ENCODE data around the gene DNAJB14.

The DNAJB14 gene

DNA sequence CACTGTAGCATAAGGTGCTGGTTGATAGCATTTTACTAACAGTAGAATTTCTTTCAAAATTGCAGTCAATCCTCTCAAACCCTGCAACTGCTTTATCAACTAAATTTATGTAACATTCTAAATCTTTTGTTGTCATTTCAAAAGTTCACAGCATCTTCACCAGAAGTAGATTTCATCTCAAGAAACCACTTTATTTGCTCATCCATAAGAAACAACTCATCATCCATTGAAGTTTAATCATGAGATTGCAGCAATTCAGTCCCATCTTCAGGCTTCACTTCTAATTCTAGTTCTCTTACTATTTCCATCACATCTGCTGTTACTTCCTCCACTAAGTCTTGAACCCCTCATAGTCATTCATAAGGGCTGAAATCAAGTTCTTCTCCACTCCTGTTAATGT is 73.8 kb downstream of the DNAJB14 start:
- DNase-seq (ENCODE audit: extremely low read depth in 1 of 2, low read depth in 1 of 2): no peak

DNA sequence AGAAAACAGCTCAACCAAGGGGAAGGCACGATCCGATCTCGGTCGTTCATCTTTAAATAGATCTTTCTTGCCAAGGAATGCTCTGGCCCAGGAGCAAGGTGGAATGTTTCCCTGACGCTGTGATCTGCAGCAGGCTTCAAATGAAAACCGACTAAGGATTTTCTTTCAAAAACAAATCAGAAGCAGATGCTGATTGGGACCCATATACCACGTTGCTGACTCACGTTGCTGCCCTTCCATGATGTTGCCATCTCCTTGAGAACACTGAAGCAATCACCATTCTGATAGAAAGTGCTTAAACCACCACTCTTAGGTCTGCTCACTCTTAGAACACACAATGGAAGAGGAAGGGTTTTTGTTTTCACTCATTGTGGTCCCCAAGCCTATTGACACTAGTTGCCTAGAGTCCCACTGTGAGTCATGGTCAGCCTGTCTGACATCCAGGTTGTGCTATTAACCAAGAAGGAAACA is 78.3 kb downstream of the DNAJB14 start:
- no peak for DNase-seq (ENCODE audit: extremely low read depth in 1 of 2, low read depth in 1 of 2)

DNA sequence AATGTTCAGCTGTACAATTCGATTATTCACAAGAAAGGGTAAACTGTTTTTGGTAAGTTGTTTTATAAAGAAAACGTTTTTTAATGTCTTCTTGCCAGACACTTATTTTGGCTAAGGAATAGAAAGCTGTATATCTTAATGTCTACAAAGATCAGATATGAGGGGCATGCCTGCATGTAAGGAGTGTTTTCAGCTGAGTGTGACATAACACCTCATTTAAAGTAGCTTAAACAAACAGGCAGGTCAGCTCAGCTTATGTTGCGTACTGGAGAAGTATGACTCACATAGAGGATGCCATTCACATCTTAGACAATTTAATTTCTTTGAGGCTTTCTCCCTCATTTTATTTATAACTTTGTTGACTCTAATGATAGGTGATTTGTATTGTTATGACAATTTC is 82.6 kb downstream of the DNAJB14 start:
- no peak for DNase-seq (ENCODE audit: extremely low read depth in 1 of 2, low read depth in 1 of 2)

DNA sequence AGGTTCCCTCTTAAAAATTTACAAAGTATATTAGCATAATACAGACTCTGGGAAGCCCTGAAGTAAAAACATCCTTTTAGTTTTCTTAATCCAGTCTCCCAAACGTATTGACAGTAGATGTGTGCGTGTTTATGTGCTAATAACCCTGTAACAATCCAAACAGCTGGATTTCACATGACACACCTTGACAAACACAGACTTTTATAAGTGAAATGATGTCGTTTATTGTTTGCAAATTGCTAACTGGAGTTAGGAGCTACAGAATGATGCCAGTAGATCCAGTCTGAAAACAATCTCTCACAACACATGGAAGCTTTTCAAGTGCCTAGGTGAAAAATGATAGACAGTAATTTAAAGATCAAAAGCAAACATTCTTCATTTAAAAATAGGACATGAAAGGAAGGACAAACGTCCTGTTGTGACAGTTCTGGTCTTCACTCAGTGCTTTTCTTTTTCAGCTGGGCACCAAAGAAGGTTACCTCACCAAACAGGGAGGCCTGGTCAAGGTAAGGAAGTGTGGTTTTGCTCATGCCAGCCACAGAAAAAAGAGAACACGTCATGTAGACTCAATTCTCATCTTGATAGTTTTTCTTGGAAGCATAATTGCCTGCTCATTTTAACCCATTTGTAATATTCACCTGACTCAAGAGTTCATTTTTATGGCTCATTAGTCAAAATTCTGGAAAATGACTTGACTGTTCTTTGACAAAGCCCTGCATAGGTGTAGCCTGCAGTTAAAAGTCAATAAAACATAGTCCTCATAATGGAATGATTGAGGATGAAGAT is 85.1 kb downstream of the DNAJB14 start:
- no peak for DNase-seq (ENCODE audit: extremely low read depth in 1 of 2, low read depth in 1 of 2)

GRCh38 chr4:99860521-99860920 is 85.9 kb downstream of the DNAJB14 start:
- no peak for DNase-seq (ENCODE audit: extremely low read depth in 1 of 2, low read depth in 1 of 2)

DNA sequence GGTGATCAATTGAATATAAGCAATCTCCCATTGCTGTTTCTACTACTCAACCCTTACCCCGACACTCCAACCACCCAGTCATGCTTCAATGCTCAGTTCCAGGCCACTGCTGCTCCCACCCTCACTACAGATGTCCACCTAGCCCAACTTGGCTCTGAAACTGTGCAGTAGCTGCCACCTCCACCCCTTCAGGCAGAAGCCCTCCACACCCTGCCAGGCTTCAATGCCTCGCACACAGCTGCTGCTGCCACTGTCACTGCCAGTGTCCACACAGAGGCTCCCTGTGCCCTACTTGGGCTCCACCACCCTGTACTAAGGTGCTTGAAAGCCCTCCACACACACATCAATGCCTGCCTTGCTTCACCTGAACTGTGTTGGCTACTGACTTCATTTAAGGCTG is 86.8 kb downstream of the DNAJB14 start:
- no peak for DNase-seq (ENCODE audit: extremely low read depth in 1 of 2, low read depth in 1 of 2)

- DNase-seq (ENCODE audit: extremely low read depth in 1 of 2, low read depth in 1 of 2): no peak
Measured at GRCh38 chr4:99857307-99857706, 89.1 kb downstream of the DNAJB14 start.

GRCh38 chr4:99856166-99856565 is 90.3 kb downstream of the DNAJB14 start:
- DNase-seq (ENCODE audit: extremely low read depth in 1 of 2, low read depth in 1 of 2): no peak

GRCh38 chr4:99855678-99856077 is 90.7 kb downstream of the DNAJB14 start:
- no peak for DNase-seq (ENCODE audit: extremely low read depth in 1 of 2, low read depth in 1 of 2)

- DNase-seq (ENCODE audit: extremely low read depth in 1 of 2, low read depth in 1 of 2): no peak
Measured at GRCh38 chr4:99853999-99854398, 92.4 kb downstream of the DNAJB14 start.

GRCh38 chr4:99853190-99853589 is 93.2 kb downstream of the DNAJB14 start:
- no peak for DNase-seq (ENCODE audit: extremely low read depth in 1 of 2, low read depth in 1 of 2)

- DNase-seq (ENCODE audit: extremely low read depth in 1 of 2, low read depth in 1 of 2): no peak
Measured at GRCh38 chr4:99852199-99852749, 94.1 kb downstream of the DNAJB14 start.

DNA sequence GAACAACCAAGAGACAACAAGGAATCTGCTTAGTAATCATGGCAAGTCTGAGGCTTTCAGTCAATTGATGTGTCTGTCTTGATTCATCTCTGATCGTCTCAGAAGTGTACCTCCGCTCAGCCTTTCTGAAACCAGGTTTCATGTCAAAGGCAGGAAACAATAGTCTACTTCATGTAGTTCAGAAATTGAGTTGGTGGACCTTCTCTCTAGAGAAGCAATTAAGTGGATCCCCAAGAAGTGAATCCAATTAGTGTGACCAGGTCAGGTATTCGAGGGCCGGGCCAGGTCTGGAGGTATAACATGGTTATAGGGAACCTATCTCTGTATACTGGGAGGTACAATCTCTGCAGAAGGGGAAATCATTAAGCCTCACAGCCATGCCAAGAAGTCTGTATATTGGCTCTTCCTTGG is 97.8 kb downstream of the DNAJB14 start:
- no peak for DNase-seq (ENCODE audit: extremely low read depth in 1 of 2, low read depth in 1 of 2)

GRCh38 chr4:99847362-99847976 is 98.9 kb downstream of the DNAJB14 start:
- no peak for DNase-seq (ENCODE audit: extremely low read depth in 1 of 2, low read depth in 1 of 2)

- DNase-seq (ENCODE audit: extremely low read depth in 1 of 2, low read depth in 1 of 2): no peak
Measured at GRCh38 chr4:99846891-99847290, 99.5 kb downstream of the DNAJB14 start.
